ENCODE results near the gene LURAP1L.

The LURAP1L gene

DNA sequence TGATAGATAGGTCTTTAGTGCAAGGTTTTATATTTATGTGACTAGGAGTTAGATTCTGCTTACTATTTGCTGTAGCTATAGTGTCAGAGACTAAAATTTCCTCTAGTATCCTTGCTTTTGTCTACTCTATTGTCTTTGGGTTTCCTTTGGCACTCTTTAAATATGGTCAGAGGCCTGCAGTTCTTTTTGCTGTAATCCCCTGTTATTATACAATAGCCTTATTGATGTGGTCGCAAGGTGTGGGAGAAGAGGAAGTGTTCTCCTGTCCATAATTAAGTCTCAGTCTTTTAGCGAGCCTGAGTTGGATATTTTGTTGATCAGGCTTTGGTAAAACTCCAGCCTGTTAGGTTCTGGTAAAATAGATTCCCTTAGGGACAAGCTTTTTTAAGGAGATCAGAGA lies 34.9 kb downstream of the LURAP1L start:
- TF ChIP-seq, protein P1, sequence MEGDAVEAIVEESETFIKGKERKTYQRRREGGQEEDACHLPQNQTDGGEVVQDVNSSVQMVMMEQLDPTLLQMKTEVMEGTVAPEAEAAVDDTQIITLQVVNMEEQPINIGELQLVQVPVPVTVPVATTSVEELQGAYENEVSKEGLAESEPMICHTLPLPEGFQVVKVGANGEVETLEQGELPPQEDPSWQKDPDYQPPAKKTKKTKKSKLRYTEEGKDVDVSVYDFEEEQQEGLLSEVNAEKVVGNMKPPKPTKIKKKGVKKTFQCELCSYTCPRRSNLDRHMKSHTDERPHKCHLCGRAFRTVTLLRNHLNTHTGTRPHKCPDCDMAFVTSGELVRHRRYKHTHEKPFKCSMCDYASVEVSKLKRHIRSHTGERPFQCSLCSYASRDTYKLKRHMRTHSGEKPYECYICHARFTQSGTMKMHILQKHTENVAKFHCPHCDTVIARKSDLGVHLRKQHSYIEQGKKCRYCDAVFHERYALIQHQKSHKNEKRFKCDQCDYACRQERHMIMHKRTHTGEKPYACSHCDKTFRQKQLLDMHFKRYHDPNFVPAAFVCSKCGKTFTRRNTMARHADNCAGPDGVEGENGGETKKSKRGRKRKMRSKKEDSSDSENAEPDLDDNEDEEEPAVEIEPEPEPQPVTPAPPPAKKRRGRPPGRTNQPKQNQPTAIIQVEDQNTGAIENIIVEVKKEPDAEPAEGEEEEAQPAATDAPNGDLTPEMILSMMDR (IDR thresholded peaks at IDR 0.05; ENCODE audit: low read depth, low read length, missing control alignments) = no peak
- DNase-seq (ENCODE audit: low read depth) = no peak
- no peak overlapping the region for H3K4me3 ChIP-seq (ENCODE audit: low read depth, low read length)

DNA sequence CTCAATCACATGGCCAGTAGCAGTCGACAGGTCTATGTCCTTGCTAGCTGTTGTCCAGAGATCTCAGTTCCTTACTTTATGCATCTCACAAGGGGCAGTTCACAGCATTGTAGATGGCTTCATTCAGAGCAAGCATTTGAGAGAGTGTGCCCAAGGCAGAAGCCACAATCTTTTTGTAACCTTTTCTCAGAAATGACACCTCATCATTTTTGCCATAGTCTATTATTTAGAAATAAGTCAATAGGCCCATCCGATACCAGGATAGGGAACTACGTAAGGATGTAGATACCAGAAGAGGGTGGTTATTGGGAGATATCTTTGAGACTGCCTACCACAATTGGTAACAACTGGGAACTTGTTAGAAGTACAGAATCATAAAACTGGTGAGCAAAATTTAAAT lies 37.1 kb downstream of the LURAP1L start:
- DNase-seq (ENCODE audit: low read depth) = no peak
- TF ChIP-seq, protein P1 (IDR thresholded peaks at IDR 0.05; ENCODE audit: low read depth, low read length, missing control alignments) = no peak
- no peak overlapping the region for H3K4me3 ChIP-seq (ENCODE audit: low read depth, low read length)

DNA sequence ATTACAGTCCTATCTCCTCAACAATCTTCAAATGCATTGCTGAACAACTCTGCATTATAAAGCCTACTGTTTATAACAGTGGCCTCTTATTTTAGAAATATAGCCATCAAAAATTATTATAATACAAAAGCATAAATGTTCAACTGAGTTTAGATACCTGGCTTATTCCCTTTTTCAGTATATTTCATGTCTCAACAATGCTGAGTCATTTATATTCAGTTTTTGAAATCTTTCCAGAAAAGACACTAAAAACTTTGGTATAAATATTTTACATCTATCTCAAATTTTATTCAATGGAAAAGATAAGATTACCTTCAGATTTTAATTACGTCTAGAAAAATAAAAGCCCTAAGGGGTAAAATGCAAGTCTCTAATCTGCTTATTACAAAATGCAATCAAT lies 37.9 kb downstream of the LURAP1L start:
- no peak overlapping the region for H3K4me3 ChIP-seq (ENCODE audit: low read depth, low read length)
- TF ChIP-seq, protein P1 (IDR thresholded peaks at IDR 0.05; ENCODE audit: low read depth, low read length, missing control alignments) = no peak
- DNase-seq (ENCODE audit: low read depth) = no peak

DNA sequence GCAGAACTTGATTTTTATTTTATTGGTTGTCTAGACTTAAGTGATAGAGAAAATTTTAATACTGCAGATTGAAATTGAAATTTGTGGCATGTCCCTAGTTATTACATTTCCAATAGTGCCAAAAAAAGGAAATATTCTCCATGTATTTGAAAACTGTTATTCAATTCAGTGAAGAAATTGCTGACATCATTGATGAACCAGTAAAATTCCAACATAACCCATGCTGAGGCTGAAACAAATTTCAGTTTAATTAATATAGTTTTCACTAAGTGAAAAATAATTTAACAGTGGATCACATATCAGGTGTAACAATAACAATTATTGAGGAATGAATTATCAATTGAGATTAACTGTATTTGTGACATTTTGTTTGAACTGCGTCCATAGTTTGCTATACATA lies 38.7 kb downstream of the LURAP1L start:
- H3K4me3 ChIP-seq (ENCODE audit: low read depth, low read length) = no peak overlapping the region
- DNase-seq (ENCODE audit: low read depth) = no peak
- TF ChIP-seq, protein P1 (IDR thresholded peaks at IDR 0.05; ENCODE audit: low read depth, low read length, missing control alignments) = no peak

DNA sequence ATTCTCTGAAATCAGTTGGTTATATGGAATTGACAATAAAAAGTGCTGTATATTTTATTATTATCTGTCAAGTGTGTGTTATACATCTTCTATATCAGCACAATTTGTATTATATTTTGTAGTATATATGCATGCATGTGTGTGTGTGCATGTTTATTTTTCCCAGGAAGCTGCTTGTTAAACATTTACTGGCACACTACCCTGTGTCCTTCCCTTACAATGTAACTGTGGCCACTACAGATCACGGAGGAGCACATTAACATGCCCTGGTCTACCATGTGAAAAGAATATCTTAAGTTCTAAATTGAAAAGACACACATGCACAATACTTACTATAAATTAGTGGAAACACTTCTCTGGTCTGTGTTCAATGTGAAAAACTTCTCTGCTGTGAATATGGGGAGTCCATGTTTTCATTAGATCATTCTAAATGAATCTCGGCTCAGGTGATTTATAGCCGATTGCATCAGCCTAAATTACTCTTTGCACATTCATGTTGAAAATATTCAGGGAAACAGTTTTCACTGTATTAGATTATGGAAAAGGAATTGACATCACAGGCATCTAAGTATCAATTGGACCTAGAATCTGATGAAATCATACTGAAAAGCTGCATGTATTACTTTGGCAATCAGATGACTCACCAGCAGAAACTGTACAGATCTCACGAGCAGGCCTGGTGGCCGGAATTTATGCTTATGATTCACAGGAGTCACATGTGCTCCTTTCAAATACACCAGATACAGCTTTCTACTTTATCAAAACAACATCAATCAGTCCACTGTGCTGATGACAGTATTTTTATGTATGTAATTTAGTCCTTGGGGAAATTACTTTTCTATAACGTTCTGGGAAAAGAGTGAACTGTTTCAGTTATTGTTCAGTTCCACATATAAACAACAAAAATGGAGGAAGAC lies 39.4 kb downstream of the LURAP1L start:
- TF ChIP-seq, protein P1 (IDR thresholded peaks at IDR 0.05; ENCODE audit: low read depth, low read length, missing control alignments) = no peak
- no peak for DNase-seq (ENCODE audit: low read depth)
- H3K4me3 ChIP-seq (ENCODE audit: low read depth, low read length) = no peak overlapping the region

DNA sequence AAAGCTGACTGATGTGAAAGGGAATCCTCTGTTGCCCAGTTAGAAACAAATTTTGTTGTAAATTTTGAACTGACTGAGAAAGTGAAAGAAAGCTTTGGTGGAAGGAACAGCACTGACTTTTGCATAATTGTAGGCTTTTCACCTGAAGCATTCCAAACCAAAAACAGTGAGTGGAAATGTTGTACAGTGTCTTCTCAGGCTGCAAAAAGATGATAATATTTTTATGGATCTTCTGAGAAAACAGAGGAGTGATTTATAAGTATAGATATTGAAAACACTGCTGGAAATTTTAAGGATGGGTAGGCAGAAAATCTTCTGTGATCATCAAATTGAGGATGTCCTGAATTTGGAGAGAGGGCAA lies 40.0 kb downstream of the LURAP1L start:
- no peak for DNase-seq (ENCODE audit: low read depth)
- TF ChIP-seq, protein P1 (IDR thresholded peaks at IDR 0.05; ENCODE audit: low read depth, low read length, missing control alignments) = no peak
- no peak overlapping the region for H3K4me3 ChIP-seq (ENCODE audit: low read depth, low read length)

DNA sequence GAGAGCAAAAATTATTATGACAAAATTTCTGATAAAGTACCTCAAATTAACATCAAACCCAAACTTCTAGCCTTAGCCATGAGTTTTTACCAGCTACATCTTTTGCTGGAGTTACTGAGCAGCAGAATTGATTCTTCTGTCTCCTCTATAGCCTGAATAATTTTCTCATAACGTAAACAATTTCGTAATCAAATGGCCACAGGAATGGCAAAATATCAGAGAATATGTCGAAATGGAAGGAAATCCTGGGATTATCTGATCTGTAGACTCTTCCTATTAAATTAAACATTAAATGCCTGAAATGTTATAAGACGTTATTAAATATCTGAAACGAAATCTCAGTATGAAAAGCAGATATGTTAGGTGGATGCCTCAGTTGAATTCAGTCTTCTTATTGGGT lies 41.1 kb downstream of the LURAP1L start:
- no peak overlapping the region for H3K4me3 ChIP-seq (ENCODE audit: low read depth, low read length)
- no peak for DNase-seq (ENCODE audit: low read depth)
- TF ChIP-seq, protein P1 (IDR thresholded peaks at IDR 0.05; ENCODE audit: low read depth, low read length, missing control alignments) = no peak
